HepG2 (cell line): ENCODE measurements around the gene FLAD1. TPM values are rescaled to one million over a fixed set of nuclear protein-coding genes. Genes with fewer than 3 reads are reported as not detected.
A peak's percentile ranks its signal among the peaks of the same experiment; 100 is the strongest.

Experiments
- AGO2 ChIP-seq: fragments of 200-400 bp; formaldehyde crosslinking; optimal IDR thresholded peaks from 2 replicates; pipeline ENCODE3; 2017; ENCODE audit warnings: mild to moderate bottlenecking, low read depth, low read length, moderate library complexity
- HES4 ChIP-seq: sonication (generic); formaldehyde crosslinking; IDR thresholded peaks from 2 replicates; pipeline ENCODE4 v1.9.0; 2021; ENCODE audit warnings: mild to moderate bottlenecking, missing genetic modification reagents, borderline replicate concordance
- HNRNPUL1 ChIP-seq: fragments of 200-400 bp; formaldehyde crosslinking; IDR thresholded peaks from 2 replicates; pipeline ENCODE4 v1.6.1; 2017; ENCODE audit warnings: low read depth, mild to moderate bottlenecking, low read length, moderate library complexity
- ISL2 ChIP-seq: sonication (generic); formaldehyde crosslinking; IDR thresholded peaks from 2 replicates; pipeline ENCODE4 v1.5.0; 2020; ENCODE audit warnings: missing genetic modification reagents
- JARID2 ChIP-seq: sonication (generic); formaldehyde crosslinking; IDR thresholded peaks from 2 replicates; pipeline ENCODE4 v1.8.1; 2023; ENCODE audit warnings: missing genetic modification reagents, inconsistent platforms; ENCODE audit not compliant: insufficient replicate concordance
- MED13 ChIP-seq: sonication (generic); formaldehyde crosslinking; IDR thresholded peaks from 2 replicates; pipeline ENCODE4 v1.5.0; 2020; ENCODE audit warnings: missing genetic modification reagents
- NCOA5 ChIP-seq: sonication (generic); formaldehyde crosslinking; IDR thresholded peaks from 2 replicates; pipeline ENCODE4 v1.4.0; 2020; ENCODE audit warnings: missing genetic modification reagents
- NONO ChIP-seq, 2 experiments: fragments of 450-650 bp in 1 of 2; sonication (generic) in 1 of 2; formaldehyde crosslinking in 1 of 2; IDR thresholded peaks in 1 of 2; conservative IDR thresholded peaks in 1 of 2; 2 replicates each; pipeline versions ENCODE4 v1.6.1 to v1.8.0; 2017 to 2022; ENCODE audit warnings: mild to moderate bottlenecking in 1 of 2, missing genetic modification reagents in 1 of 2, moderate library complexity in 1 of 2
- SP1 ChIP-seq, 2 experiments: fragments of 450-650 bp in 1 of 2; sonication (generic) in 1 of 2; formaldehyde crosslinking in 1 of 2; IDR thresholded peaks; 2 replicates each; pipeline versions ENCODE4 v1.4.0 to v1.6.1; 2016 to 2020; ENCODE audit warnings: missing genetic modification reagents in 1 of 2
- SP2 ChIP-seq: sonication (generic); formaldehyde crosslinking; IDR thresholded peaks from 2 replicates; pipeline ENCODE4 v1.5.1; 2020; ENCODE audit warnings: mild to moderate bottlenecking, missing genetic modification reagents
- SP4 ChIP-seq: sonication (generic); formaldehyde crosslinking; IDR thresholded peaks from 2 replicates; pipeline ENCODE4 v1.8.1; 2023; ENCODE audit warnings: mild to moderate bottlenecking, missing genetic modification reagents
- ZFY ChIP-seq: sonication (generic); formaldehyde crosslinking; IDR thresholded peaks from 2 replicates; pipeline ENCODE4 v1.4.0; 2020; ENCODE audit warnings: missing genetic modification reagents
- ZIK1 ChIP-seq: sonication (generic); formaldehyde crosslinking; IDR thresholded peaks from 2 replicates; pipeline ENCODE4 v1.5.0; 2020; ENCODE audit warnings: mild to moderate bottlenecking, low read depth, missing genetic modification reagents, borderline replicate concordance
- ZNF160 ChIP-seq: sonication (generic); formaldehyde crosslinking; IDR thresholded peaks from 2 replicates; pipeline ENCODE4 v1.8.0; 2022; ENCODE audit warnings: mild to moderate bottlenecking, inconsistent platforms, missing genetic modification reagents
- ZNF468 ChIP-seq: sonication (generic); formaldehyde crosslinking; IDR thresholded peaks from 2 replicates; pipeline ENCODE4 v1.8.0; 2022; ENCODE audit warnings: mild to moderate bottlenecking, moderate library complexity, missing genetic modification reagents
- ZNF737 ChIP-seq: sonication (generic); formaldehyde crosslinking; IDR thresholded peaks from 2 replicates; pipeline ENCODE4 v1.5.0; 2020; ENCODE audit warnings: missing genetic modification reagents, mild to moderate bottlenecking, borderline replicate concordance
- polyA plus RNA-seq, 8 experiments: library from polyadenylated mRNA; depleted of rRNA in 3 of 8; stranded (reverse) in 7 of 8; unstranded in 1 of 8; fragments of >200 nt; fragmentation: Illumina TruSeq in 4 of 8; extraction: Trizol in 4 of 8; gene quantifications; 2 replicates each; pipeline versions ENCODE4 v1.2.1 to v1.2.3, GENCODE V29; 2011 to 2016; ENCODE audit warnings: low read depth in 4 of 8, missing spikeins in 1 of 8, mixed read lengths in 1 of 8; ENCODE audit not compliant: insufficient read depth in 1 of 8
- total RNA-seq, 5 experiments: library from RNA; depleted of rRNA; stranded (reverse); fragments of >200 nt; fragmentation: Illumina TruSeq; extraction: Trizol; gene quantifications; 2 replicates each; pipeline ENCODE4 v1.2.3, GENCODE V29; 2016; ENCODE audit warnings: low read depth in 1 of 5
- TF ChIP-seq, protein P1 (sequence below), 2 experiments: sonication (generic) in 1 of 2; formaldehyde crosslinking in 1 of 2; IDR thresholded peaks; 2 replicates each; pipeline versions ENCODE4 v1.4.0 to v1.6.1; 2016 to 2020; ENCODE audit warnings: borderline replicate concordance in 1 of 2, low read depth in 1 of 2, mild to moderate bottlenecking in 1 of 2, missing genetic modification reagents in 1 of 2
- TF ChIP-seq, protein P2 (sequence below): IDR thresholded peaks from 2 replicates; pipeline ENCODE4 v1.6.1; 2016; ENCODE audit warnings: low read depth
- TF ChIP-seq, protein P3 (sequence below): sonication (generic); formaldehyde crosslinking; IDR thresholded peaks from 2 replicates; pipeline ENCODE4 v1.4.0; 2020; ENCODE audit warnings: missing genetic modification reagents, low read depth, mild to moderate bottlenecking, borderline replicate concordance
- TF ChIP-seq, protein P4 (sequence below): IDR thresholded peaks from 2 replicates; pipeline ENCODE4 v1.6.1; 2012; ENCODE audit warnings: inconsistent platforms

Gene FLAD1
- total and polyA plus RNA-seq, 2 of the 13 experiments (the other 11 are each of a cell fraction or from before 2014, with no cell fraction given): 25.9 to 32.8 TPM

DNA sequence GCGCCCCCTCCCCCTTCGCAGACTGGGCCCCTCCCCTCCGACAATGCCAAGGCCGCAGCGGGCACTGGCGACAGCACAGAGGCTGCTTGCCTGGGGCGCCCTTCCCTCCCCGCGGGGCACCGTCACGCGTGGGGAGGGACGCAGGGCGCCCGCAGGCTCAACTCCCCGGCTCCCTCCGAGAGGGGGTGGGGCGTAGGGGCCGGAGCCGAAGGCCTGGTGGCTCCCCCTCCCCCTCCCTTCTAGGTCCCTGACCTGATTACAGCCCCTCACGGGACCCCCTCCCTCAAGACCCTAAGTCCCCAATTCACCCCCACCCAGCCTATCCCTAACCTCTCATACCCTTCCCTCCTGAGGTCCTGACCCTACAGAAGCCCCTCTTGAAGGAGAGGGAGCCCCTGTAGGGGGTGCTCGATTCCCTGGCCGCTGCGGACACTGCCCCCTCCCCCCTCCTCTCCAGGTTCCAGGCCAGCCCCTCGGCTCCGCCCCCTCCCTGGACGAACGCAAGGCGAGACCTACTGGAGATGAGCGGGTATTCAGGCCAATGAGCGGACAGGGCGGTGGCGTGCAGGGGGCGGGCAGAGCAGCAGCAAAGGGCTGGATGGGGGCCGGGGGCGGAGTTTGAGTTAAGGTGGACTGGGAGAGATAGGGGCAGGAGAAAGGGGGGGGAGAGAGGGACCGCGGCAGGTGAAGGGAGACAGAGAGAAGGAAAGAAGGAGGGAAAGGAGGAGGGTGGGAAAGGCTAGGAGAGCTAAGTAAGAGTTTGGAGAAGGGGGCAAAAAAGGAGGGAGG is 18.7 kb downstream of the FLAD1 start (continued):
- TF ChIP-seq, protein P1, sequence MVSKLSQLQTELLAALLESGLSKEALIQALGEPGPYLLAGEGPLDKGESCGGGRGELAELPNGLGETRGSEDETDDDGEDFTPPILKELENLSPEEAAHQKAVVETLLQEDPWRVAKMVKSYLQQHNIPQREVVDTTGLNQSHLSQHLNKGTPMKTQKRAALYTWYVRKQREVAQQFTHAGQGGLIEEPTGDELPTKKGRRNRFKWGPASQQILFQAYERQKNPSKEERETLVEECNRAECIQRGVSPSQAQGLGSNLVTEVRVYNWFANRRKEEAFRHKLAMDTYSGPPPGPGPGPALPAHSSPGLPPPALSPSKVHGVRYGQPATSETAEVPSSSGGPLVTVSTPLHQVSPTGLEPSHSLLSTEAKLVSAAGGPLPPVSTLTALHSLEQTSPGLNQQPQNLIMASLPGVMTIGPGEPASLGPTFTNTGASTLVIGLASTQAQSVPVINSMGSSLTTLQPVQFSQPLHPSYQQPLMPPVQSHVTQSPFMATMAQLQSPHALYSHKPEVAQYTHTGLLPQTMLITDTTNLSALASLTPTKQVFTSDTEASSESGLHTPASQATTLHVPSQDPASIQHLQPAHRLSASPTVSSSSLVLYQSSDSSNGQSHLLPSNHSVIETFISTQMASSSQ (IDR thresholded peaks at IDR 0.05; ENCODE audit: low read depth): peak; percentile 19; the same call in 1 of the 2 replicates
- TF ChIP-seq, protein P1 (CRISPR knock-in tag; IDR thresholded peaks at IDR 0.05; ENCODE audit: borderline replicate concordance): no peak
- TF ChIP-seq HES4 (CRISPR knock-in tag) (0 out of 2 replicates have a peak, but pooled peaks have one; percentile 29), SP1 (IDR thresholded peaks at IDR 0.05) (no peak; the same call in 1 of the 2 replicates), SP1 (CRISPR knock-in tag; IDR thresholded peaks at IDR 0.05) (peak; percentile 87), AGO2 (no peak), MED13 (CRISPR knock-in tag) (peak; percentile 47; the same call in 1 of the 2 replicates), JARID2 (CRISPR knock-in tag) (no peak), HNRNPUL1 (no peak), ZFY (CRISPR knock-in tag) (0 out of 2 replicates have a peak, but pooled peaks have one; percentile 3), NCOA5 (CRISPR knock-in tag) (no peak), ISL2 (CRISPR knock-in tag) (no peak), ZNF468 (CRISPR knock-in tag) (no peak), SP4 (peak; percentile 91), ZNF737 (CRISPR knock-in tag) (0 out of 2 replicates have a peak, but pooled peaks have one; percentile 79), ZIK1 (CRISPR knock-in tag) (no peak), NONO (IDR thresholded peaks at IDR 0.05) (no peak), NONO (CRISPR knock-in tag; conservative IDR thresholded peaks at IDR 0.05) (peak; percentile 48; the same call in 1 of the 2 replicates), SP2 (CRISPR knock-in tag) (peak; percentile 93), ZNF160 (CRISPR knock-in tag) (no peak)
- TF ChIP-seq, protein P2, sequence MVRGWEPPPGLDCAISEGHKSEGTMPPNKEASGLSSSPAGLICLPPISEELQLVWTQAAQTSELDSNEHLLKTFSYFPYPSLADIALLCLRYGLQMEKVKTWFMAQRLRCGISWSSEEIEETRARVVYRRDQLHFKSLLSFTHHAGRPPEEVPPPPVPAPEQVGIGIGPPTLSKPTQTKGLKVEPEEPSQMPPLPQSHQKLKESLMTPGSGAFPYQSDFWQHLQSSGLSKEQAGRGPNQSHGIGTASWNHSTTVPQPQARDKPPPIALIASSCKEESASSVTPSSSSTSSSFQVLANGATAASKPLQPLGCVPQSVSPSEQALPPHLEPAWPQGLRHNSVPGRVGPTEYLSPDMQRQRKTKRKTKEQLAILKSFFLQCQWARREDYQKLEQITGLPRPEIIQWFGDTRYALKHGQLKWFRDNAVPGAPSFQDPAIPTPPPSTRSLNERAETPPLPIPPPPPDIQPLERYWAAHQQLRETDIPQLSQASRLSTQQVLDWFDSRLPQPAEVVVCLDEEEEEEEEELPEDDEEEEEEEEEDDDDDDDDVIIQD (CRISPR knock-in tag): no peak
- TF ChIP-seq, protein P3, sequence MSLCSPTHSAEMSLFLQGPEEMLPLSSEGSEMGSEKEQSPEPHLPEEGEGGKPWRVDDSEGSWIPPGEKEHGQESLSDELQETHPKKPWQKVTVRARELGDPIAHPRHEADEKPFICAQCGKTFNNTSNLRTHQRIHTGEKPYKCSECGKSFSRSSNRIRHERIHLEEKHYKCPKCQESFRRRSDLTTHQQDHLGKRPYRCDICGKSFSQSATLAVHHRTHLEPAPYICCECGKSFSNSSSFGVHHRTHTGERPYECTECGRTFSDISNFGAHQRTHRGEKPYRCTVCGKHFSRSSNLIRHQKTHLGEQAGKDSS (CRISPR knock-in tag): 0 out of 2 replicates have a peak, but pooled peaks have one; percentile 14
- TF ChIP-seq, protein P4, sequence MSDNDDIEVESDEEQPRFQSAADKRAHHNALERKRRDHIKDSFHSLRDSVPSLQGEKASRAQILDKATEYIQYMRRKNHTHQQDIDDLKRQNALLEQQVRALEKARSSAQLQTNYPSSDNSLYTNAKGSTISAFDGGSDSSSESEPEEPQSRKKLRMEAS: peak; percentile 27; the same call in 1 of the 2 replicates
